Transverse colon (tissue), 4 donors: Measurements from ENCODE around the gene LGALS12. TPM values are rescaled to one million over a fixed set of nuclear protein-coding genes. Genes with fewer than 3 reads are reported as not detected.

Experiments
- DNase-seq: peaks from one replicate; pipeline ENCODE4 v3.0.0-alpha.2; 2019
- H3K27ac ChIP-seq, 4 donors: fragments of 200-600 bp; sonication (generic); 2 replicates each; pipeline ENCODE4 v1.5.1; 2016 to 2018; ENCODE audit warnings: inconsistent platforms in 4 of 4
- H3K27me3 ChIP-seq: fragments of 200-600 bp; sonication (generic); 2 replicates; pipeline ENCODE4 v1.5.1; 2017; ENCODE audit warnings: inconsistent platforms
- H3K36me3 ChIP-seq, 4 donors: fragments of 200-600 bp; sonication (generic); 2 replicates each; pipeline ENCODE4 v1.5.1; 2017 to 2019; ENCODE audit warnings: inconsistent platforms in 4 of 4
- H3K4me1 ChIP-seq, 4 donors: fragments of 200-600 bp; sonication (generic); 2 replicates each; pipeline ENCODE4 v1.5.1; 2017 to 2020; ENCODE audit warnings: inconsistent platforms in 4 of 4
- H3K4me3 ChIP-seq, 4 donors: fragments of 200-600 bp; sonication (generic); 1 replicate in 1 of 4; 2 replicates in 3 of 4; pipeline versions ENCODE4 v1.5.1 to v1.6.1; 2017 to 2019; ENCODE audit warnings: inconsistent platforms in 4 of 4
- H3K9me3 ChIP-seq, 2 donors: fragments of 200-600 bp; sonication (generic); 2 replicates each; pipeline ENCODE4 v1.5.1; 2017 to 2019; ENCODE audit warnings: inconsistent platforms in 2 of 2
- EP300 ChIP-seq: sonication (generic); formaldehyde crosslinking; IDR thresholded peaks from one replicate; pipeline ENCODE4 v1.6.1; 2017; ENCODE audit warnings: antibody characterized with exemption, low read depth
- POLR2A ChIP-seq: fragments of 450-650 bp; IDR thresholded peaks from one replicate; pipeline ENCODE4 v1.6.1; 2016; ENCODE audit warnings: antibody characterized with exemption, mild to moderate bottlenecking, moderate library complexity
- POLR2AphosphoS5 ChIP-seq, 3 donors: sonication (generic); formaldehyde crosslinking; IDR thresholded peaks; one replicate each; pipeline ENCODE4 v1.6.1; 2016; ENCODE audit warnings: antibody characterized with exemption in 3 of 3
- WGBS, 2 donors: methylation state at CpG; one replicate each; pipeline ENCODE4 v1.1.5; 2018; ENCODE audit warnings: low coverage in 1 of 2; 5-methylcytosine and 5-hydroxymethylcytosine counted together
- in situ Hi-C, 4 donors: fragments of 200-750 bp; cut with MboI; loops; one replicate each; pipeline versions ENCODE4 v1.15.0 to v1.15.1; 2017; ENCODE audit warnings: low sequenced_read_pairs in 3 of 4, low pct_ligation_motif_present in 1 of 4, low pct_unique_long_range_greater_than_20kb in 1 of 4
- intact Hi-C: fragments of 100-400 bp; cut with DNase I; formaldehyde crosslinking; loops from one replicate; pipeline ENCODE4 v1.15.1; 2023; ENCODE audit warnings: low total_unique reads
- total RNA-seq, 4 donors: library from RNA; depleted of rRNA; stranded (reverse); fragments of >200 nt; gene quantifications; one replicate each; pipeline ENCODE4 v1.1.0, GENCODE V29; 2016
- TF ChIP-seq, protein P1 (sequence below), 5 experiments: fragments of 200-600 bp in 3 of 5; fragments of 450-650 bp in 2 of 5; sonication (generic) in 3 of 5; IDR thresholded peaks; 1 replicate in 2 of 5; 2 replicates in 3 of 5; pipeline ENCODE4 v1.5.1; 2016 to 2017; ENCODE audit warnings: antibody characterized with exemption in 5 of 5, inconsistent platforms in 3 of 5, mild to moderate bottlenecking in 2 of 5, moderate library complexity in 1 of 5

LGALS12 gene
- total RNA-seq, 4 donors from 2014 or later: 0.64 TPM; not detected in 3

- intact Hi-C loops: no loop called here
- Histone ChIP-seq H3K9me3 (peaks cover 4 to 11% of the 10 kb centered on the region in 2 donors), H3K27me3 (peaks cover 31% of the 10 kb centered on the region), H3K4me3 (no peak overlapping the region), H3K36me3 (no peaks in the 10 kb centered on the region), H3K27ac (no peak overlapping the region), H3K4me1 (peaks cover 5 to 17% (median 10%) of the 10 kb centered on the region in 4 donors)
- TF ChIP-seq POLR2A: no peak
- in situ Hi-C loops: loop anchor here in 1 of 4 donors (25.0 kb wide), 1 partner anchor 242 kb away; no protein-coding TSS in a partner anchor
- no peak for DNase-seq
- WGBS, 2 donors: 50 to 68% methylated on average over 5 to 6 of the region's 6 CpGs
Measured at GRCh38 chr11:63494975-63495374, 10.9 kb upstream of the LGALS12 start.

DNA sequence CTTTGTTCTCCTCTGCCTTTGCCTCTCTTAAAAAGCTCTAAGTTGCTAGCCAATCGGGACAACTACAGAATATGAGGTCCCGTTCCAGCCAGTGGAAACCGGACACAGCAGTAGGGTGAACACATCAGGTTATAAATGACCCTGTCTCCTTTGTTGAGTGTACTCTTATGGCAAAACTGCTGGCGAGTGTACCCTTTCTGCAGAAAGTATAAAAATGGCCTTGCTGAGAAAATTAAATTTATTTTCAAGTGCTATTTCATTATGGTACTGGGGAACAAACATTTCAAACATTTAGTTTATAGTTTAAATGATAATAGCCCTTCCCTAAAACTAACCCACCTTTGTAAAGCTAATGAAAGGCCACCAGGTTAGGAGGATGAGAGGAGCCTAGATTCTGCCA lies 6.0 kb upstream of the LGALS12 start:
- Histone ChIP-seq H3K4me1 (no peaks in the 10 kb centered on the region), H3K27ac (no peak overlapping the region), H3K9me3 (peaks cover 4 to 13% of the 10 kb centered on the region in 2 donors), H3K36me3 (no peaks in the 10 kb centered on the region), H3K27me3 (no peaks in the 10 kb centered on the region), H3K4me3 (no peak overlapping the region)
- in situ Hi-C loops: loop anchor here in 1 of 4 donors (25.0 kb wide), 1 partner anchor 237 kb away; no protein-coding TSS in a partner anchor
- TF ChIP-seq EP300 (no peak), POLR2AphosphoS5 (IDR thresholded peaks at IDR 0.05) (no peak), POLR2A (no peak)
- TF ChIP-seq, protein P1, sequence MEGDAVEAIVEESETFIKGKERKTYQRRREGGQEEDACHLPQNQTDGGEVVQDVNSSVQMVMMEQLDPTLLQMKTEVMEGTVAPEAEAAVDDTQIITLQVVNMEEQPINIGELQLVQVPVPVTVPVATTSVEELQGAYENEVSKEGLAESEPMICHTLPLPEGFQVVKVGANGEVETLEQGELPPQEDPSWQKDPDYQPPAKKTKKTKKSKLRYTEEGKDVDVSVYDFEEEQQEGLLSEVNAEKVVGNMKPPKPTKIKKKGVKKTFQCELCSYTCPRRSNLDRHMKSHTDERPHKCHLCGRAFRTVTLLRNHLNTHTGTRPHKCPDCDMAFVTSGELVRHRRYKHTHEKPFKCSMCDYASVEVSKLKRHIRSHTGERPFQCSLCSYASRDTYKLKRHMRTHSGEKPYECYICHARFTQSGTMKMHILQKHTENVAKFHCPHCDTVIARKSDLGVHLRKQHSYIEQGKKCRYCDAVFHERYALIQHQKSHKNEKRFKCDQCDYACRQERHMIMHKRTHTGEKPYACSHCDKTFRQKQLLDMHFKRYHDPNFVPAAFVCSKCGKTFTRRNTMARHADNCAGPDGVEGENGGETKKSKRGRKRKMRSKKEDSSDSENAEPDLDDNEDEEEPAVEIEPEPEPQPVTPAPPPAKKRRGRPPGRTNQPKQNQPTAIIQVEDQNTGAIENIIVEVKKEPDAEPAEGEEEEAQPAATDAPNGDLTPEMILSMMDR (IDR thresholded peaks at IDR 0.05): no peak
- intact Hi-C loops: no loop called here
- 88 to 98% methylated on average over 4 of the region's 4 CpGs for WGBS, 2 donors
- no peak for DNase-seq

DNA sequence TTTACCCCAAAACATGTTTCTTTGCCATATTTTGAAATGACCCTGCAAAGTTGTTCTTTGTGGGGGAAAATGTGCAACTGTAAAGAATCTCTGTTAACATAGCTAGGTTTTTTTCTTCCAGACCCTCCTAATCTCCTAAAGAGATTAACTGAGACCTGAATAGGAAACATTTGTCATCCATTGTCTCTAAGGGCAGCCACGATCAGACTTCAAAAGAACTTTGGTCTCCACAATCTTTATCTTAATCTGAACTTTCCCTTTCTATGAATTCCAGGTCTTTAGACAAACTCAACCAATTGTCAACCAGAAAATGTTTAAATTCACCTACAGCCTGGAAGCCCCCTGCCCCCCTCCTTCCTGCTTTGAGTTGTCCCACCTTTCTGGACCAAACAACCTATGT lies 4.6 kb upstream of the LGALS12 start:
- H3K27ac ChIP-seq: no peak overlapping the region
- in situ Hi-C loops: no loop called here
- peaks cover 4 to 13% of the 10 kb centered on the region in 2 donors for H3K9me3 ChIP-seq
- DNase-seq: no peak
- H3K36me3 ChIP-seq: no peaks in the 10 kb centered on the region
- TF ChIP-seq POLR2A: no peak
- no peak for TF ChIP-seq EP300
- TF ChIP-seq POLR2AphosphoS5 (IDR thresholded peaks at IDR 0.05): no peak
- TF ChIP-seq, protein P1 (IDR thresholded peaks at IDR 0.05): no peak
- WGBS, 2 donors: 54 to 62% methylated on average over 1 of the region's 1 CpG
- intact Hi-C loops: no loop called here
- H3K4me1 ChIP-seq: no peaks in the 10 kb centered on the region
- no peaks in the 10 kb centered on the region for H3K27me3 ChIP-seq
- no peak overlapping the region for H3K4me3 ChIP-seq

DNA sequence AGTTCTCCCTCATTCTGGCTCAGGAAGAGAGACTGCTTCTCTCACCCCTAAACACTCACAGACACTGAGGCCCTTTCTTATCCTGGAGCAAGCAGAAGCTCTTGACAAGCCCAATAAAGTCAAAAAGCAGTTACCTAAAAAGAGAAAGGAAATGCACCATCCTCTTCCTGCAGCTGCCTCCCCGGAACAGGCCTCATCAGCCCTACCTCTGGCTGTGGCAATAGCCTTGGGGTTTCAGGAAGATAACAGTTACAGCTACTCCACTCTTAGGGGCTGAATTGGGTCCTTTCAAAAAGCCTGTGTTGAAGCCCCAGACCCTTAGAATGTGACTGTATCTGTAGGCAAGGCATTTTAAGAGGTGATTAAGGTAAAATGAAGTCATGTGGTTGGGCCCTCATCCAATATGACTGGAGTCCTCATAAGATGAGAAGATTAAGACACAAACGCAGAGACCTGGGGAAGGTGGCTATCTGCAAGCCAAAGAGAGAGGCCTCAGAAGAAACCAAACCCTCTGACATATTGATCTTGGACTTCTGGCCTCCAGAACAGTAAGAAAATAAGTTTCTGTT lies 3.5 kb upstream of the LGALS12 start:
- TF ChIP-seq POLR2A (no peak), EP300 (no peak), POLR2AphosphoS5 (IDR thresholded peaks at IDR 0.05) (no peak)
- TF ChIP-seq, protein P1 (IDR thresholded peaks at IDR 0.05): no peak
- Histone ChIP-seq H3K4me3 (no peak overlapping the region), H3K27me3 (no peaks in the 10 kb centered on the region), H3K27ac (no peak overlapping the region), H3K4me1 (no peaks in the 10 kb centered on the region), H3K36me3 (no peaks in the 10 kb centered on the region), H3K9me3 (peaks cover 4 to 13% of the 10 kb centered on the region in 2 donors)
- intact Hi-C loops (no loop called here), in situ Hi-C loops (no loop called here)
- 70 to 80% methylated on average over 1 to 2 of the region's 2 CpGs for WGBS, 2 donors
- no peak for DNase-seq

DNA sequence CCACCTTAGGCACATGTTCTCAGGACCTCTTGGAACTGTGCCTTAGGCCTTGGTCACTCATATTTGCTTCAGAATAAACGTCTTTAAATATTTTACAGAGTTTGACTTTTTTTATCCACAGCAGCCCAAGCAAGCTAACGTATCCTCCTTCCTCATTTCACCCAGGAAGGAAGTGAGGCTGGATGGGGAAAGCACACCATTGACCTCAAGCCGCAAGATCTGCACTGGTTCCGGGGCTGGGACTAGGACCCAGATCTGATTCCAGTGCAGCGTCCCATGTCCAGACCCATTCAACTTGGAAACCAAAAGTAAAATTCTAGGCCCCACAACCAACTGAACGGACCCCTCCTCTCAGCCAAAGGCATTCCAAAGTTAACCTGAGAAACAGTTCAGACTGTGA lies 2.4 kb upstream of the LGALS12 start:
- Histone ChIP-seq H3K27me3 (no peaks in the 10 kb centered on the region), H3K27ac (no peak overlapping the region), H3K9me3 (peaks cover 4 to 13% of the 10 kb centered on the region in 2 donors), H3K4me1 (no peaks in the 10 kb centered on the region), H3K4me3 (no peak overlapping the region), H3K36me3 (no peaks in the 10 kb centered on the region)
- 49 to 80% methylated on average over 3 to 6 of the region's 6 CpGs for WGBS, 2 donors
- intact Hi-C loops (no loop called here), in situ Hi-C loops (no loop called here)
- TF ChIP-seq POLR2A (no peak), POLR2AphosphoS5 (IDR thresholded peaks at IDR 0.05) (no peak), EP300 (no peak)
- TF ChIP-seq, protein P1 (IDR thresholded peaks at IDR 0.05): no peak
- no peak for DNase-seq
